ENCODE data around the gene ASB1. TPM values are rescaled to one million over a fixed set of nuclear protein-coding genes. Genes with fewer than 3 reads are reported as not detected.

The ASB1 gene
- total and polyA plus RNA-seq, 2 of the 13 experiments (the other 11 are each of a cell fraction or from before 2014, with no cell fraction given), result 48.6 to 49.2 TPM

DNA sequence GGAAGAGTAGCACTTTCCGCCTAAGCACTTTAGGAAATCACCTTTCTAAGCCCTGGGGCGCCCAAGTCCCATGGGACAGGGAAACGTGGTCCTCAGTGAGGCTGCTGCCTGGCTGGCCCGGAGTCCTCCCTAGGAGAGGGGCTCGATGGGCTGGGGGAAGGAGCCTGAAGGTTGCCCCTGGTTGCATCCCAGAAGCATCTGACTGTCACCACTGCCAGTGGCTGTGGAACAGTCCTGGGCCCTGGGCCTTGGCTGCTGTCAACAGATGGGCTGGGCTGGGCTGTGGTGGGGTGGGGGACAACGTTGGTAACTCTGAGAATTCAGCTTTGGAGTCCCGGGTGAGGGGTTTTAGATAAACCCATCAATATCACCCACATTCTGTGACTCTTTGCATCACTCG, 22.5 kb downstream of the ASB1 start:
- Histone ChIP-seq H2AFZ (ENCODE audit: low read length) (no peak overlapping the region), H3K27me3 (ENCODE audit: control insufficient read depth in 1 of 2, insufficient read depth in 2 of 2, low read length in 2 of 2) (no peaks in the 10 kb centered on the region), H3K36me3 (replicated peaks in 1 of 2; ENCODE audit: control insufficient read depth in 1 of 2, insufficient read depth in 2 of 2, low read length in 2 of 2) (peaks cover 44 to 71% of the 10 kb centered on the region in 2 experiments), H3K4me2 (ENCODE audit: low read depth, low read length) (no peak overlapping the region; the same call in 1 of the 2 replicates), H3K79me2 (ENCODE audit: insufficient read depth, low read length) (peaks cover 28% of the 10 kb centered on the region), H3K4me3 (replicated peaks in 1 of 3; ENCODE audit: insufficient read depth in 1 of 3, low read depth in 2 of 3, low read length in 3 of 3) (no peak overlapping the region), H3K9me3 (ENCODE audit: low read length) (no peaks in the 10 kb centered on the region), H3K27ac (ENCODE audit: extremely low read length, insufficient read depth, low read length) (peak overlapping the region; percentile 89), H3K9ac (ENCODE audit: insufficient read depth, low read depth, low read length) (peak overlapping the region; percentile 43), H4K20me1 (ENCODE audit: insufficient read depth, low read length) (no peaks in the 10 kb centered on the region), H3K4me1 (ENCODE audit: insufficient read depth, low read length) (peaks cover 39% of the 10 kb centered on the region)
- POLR2A ChIA-PET, result interaction anchor here (0.6 to 2.3 kb wide), 6 partner anchors 8 to 45 kb away, joined by 3 to 11 read pairs (median 4); no protein-coding TSS in a partner anchor
- TF ChIP-seq AGO2 (optimal IDR thresholded peaks at IDR 0.05; ENCODE audit: low read depth, low read length), result peak; percentile 20
- peak; percentile 8; the same call in 1 of the 2 replicates for TF ChIP-seq ZIK1 (CRISPR knock-in tag; IDR thresholded peaks at IDR 0.05; ENCODE audit: borderline replicate concordance, low read depth)
- no peak for TF ChIP-seq NR2F2 (IDR thresholded peaks at IDR 0.05; ENCODE audit: borderline replicate concordance, low read depth)
- ATAC-seq, result peak; percentile 17
- in situ Hi-C loops (cut with HindIII; ENCODE audit: extremely low pct_ligation_motif_present, low pct_unique_long_range_greater_than_20kb), result no loop called here
- WGBS (ENCODE audit: low lambda C conversion rate), result 89% methylated on average over 8 of the region's 8 CpGs
- CTCF ChIA-PET (ENCODE audit: low intra/inter-chr PET ratio, low total read pairs), result no interaction called here
- no peak for FAIRE-seq
- intact Hi-C loops (cut with micrococcal nuclease; ENCODE audit: unreplicated experiment), result loop anchor here (1.0 to 10.0 kb wide), 2 partner anchors 8 to 384 kb away; partner anchors contain the start of gene SCLY
- DNase-seq (ENCODE audit: low spot score), result no peak
- BruUV-seq (replicated peaks), result no TSS peak

DNA sequence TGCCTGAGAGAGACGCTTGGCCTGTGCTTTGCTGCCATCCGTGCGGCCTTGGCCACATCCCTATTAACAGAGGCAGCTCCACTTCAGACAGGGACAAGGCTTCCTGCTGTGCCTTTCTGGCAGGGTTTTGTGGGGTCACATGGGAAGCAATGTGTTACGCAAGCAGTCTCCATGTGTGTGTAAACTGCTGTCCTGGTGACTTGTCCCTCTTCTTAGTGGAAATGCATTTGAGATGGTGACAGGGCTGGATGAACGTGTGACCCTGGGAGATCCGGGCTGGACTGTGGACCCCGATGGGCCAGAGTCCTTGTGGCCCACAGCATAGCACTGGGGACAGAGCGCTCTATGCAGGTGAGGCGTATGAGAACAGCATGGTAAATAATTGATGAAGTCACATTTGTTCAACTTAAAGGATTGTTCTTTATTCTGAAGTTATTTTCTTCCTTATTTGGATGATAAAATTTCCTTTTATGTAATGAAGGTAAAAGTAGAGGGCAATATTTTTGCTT, 23.2 kb downstream of the ASB1 start:
- no peaks in the 10 kb centered on the region for H3K27me3 ChIP-seq (ENCODE audit: control insufficient read depth in 1 of 2, insufficient read depth in 2 of 2, low read length in 2 of 2)
- 7% methylated on average over 9 of the region's 9 CpGs for WGBS (ENCODE audit: low lambda C conversion rate)
- no peak overlapping the region for H2AFZ ChIP-seq (ENCODE audit: low read length)
- FAIRE-seq (peak; percentile 99), ATAC-seq (peak; percentile 98), DNase-seq (ENCODE audit: low spot score) (peak; percentile 98)
- peaks cover 21% of the 10 kb centered on the region for H3K79me2 ChIP-seq (ENCODE audit: insufficient read depth, low read length)
- in situ Hi-C loops (cut with HindIII; ENCODE audit: extremely low pct_ligation_motif_present, low pct_unique_long_range_greater_than_20kb), result no loop called here
- intact Hi-C loops (cut with micrococcal nuclease; ENCODE audit: unreplicated experiment), result loop anchor here (1.0 to 10.0 kb wide), 2 partner anchors 9 to 385 kb away; partner anchors contain the start of gene SCLY
- no peak overlapping the region; a peak in 1 of 6 replicates for H3K4me3 ChIP-seq (replicated peaks in 1 of 3; ENCODE audit: insufficient read depth in 1 of 3, low read depth in 2 of 3, low read length in 3 of 3)
- peak overlapping the region; percentile 33 for H3K4me2 ChIP-seq (ENCODE audit: low read depth, low read length)
- H3K36me3 ChIP-seq (replicated peaks in 1 of 2; ENCODE audit: control insufficient read depth in 1 of 2, insufficient read depth in 2 of 2, low read length in 2 of 2), result peaks cover 37 to 64% of the 10 kb centered on the region in 2 experiments
- ChIA-PET POLR2A (interaction anchor here (0.6 to 2.3 kb wide), 6 partner anchors 8 to 46 kb away, joined by 3 to 11 read pairs (median 4); no protein-coding TSS in a partner anchor), CTCF (ENCODE audit: low intra/inter-chr PET ratio, low total read pairs) (no interaction called here)
- H3K4me1 ChIP-seq (ENCODE audit: insufficient read depth, low read length), result peaks cover 39% of the 10 kb centered on the region
- no peaks in the 10 kb centered on the region for H4K20me1 ChIP-seq (ENCODE audit: insufficient read depth, low read length)
- H3K9ac ChIP-seq (ENCODE audit: insufficient read depth, low read depth, low read length), result peak overlapping the region; percentile 62
- no TSS peak for BruUV-seq (replicated peaks)
- no peaks in the 10 kb centered on the region for H3K9me3 ChIP-seq (ENCODE audit: low read length)
- peak overlapping the region; percentile 89 for H3K27ac ChIP-seq (ENCODE audit: extremely low read length, insufficient read depth, low read length)
- TF ChIP-seq SMAD1 (CRISPR knock-in tag; IDR thresholded peaks at IDR 0.05; ENCODE audit: borderline replicate concordance, low read depth) (peak; percentile 69; the same call in 1 of the 2 replicates), MEF2D (CRISPR knock-in tag; IDR thresholded peaks at IDR 0.05) (peak; percentile 95), SMARCE1 (IDR thresholded peaks at IDR 0.05; ENCODE audit: borderline replicate concordance) (no peak), FOSL1 (CRISPR knock-in tag; IDR thresholded peaks at IDR 0.05; ENCODE audit: borderline replicate concordance) (no peak), FOXM1 (CRISPR knock-in tag; IDR thresholded peaks at IDR 0.05) (no peak), TMF1 (CRISPR knock-in tag; IDR thresholded peaks at IDR 0.05; ENCODE audit: low read depth) (peak; percentile 82), ZNF24 (IDR thresholded peaks at IDR 0.05) (peak; percentile 67; the same call in 1 of the 2 replicates), ZNF629 (CRISPR knock-in tag; conservative IDR thresholded peaks at IDR 0.05) (peak; percentile 78), NKX3-1 (CRISPR knock-in tag; IDR thresholded peaks at IDR 0.05) (peak; percentile 71; the same call in 1 of the 2 replicates), MED8 (CRISPR knock-in tag; IDR thresholded peaks at IDR 0.05; ENCODE audit: insufficient replicate concordance) (no peak), JARID2 (CRISPR knock-in tag; IDR thresholded peaks at IDR 0.05; ENCODE audit: insufficient replicate concordance) (peak; percentile 87), NFE2L1 (CRISPR knock-in tag; IDR thresholded peaks at IDR 0.05; ENCODE audit: borderline replicate concordance) (no peak), GABPA (IDR thresholded peaks at IDR 0.05; ENCODE audit: low read depth, low read length) (no peak), GABPA (CRISPR knock-in tag; IDR thresholded peaks at IDR 0.05; ENCODE audit: low read depth) (peak; percentile 81), ZUFSP (CRISPR knock-in tag; IDR thresholded peaks at IDR 0.05; ENCODE audit: borderline replicate concordance) (no peak)

All from HepG2 (cell line).